Measurements from ENCODE around the gene DDX10. TPM values are rescaled to one million over a fixed set of nuclear protein-coding genes. Genes with fewer than 3 reads are reported as not detected.

DDX10 gene
- total and polyA plus RNA-seq, 2 experiments from 2014 or later = 32.4 to 37.8 TPM

GRCh38 chr11:108680271-108680670 lies 15.4 kb downstream of the DDX10 start:
- ATAC-seq (no peak), DNase-seq (ENCODE audit: low spot score) (no peak)
- Mint-ChIP-seq H3K27ac (no peak overlapping the region), H3K27me3 (ENCODE audit: insufficient read depth, low read depth, poor library complexity) (no peaks in the 10 kb centered on the region), H3K4me3 (no peak overlapping the region), H3K4me1 (no peaks in the 10 kb centered on the region), H3K9me3 (peaks cover under 1% of the 10 kb centered on the region; the same call in 1 of the 3 replicates), H3K36me3 (ENCODE audit: low read depth) (peaks cover 50% of the 10 kb centered on the region)
- Histone ChIP-seq H3K79me2 (replicated peaks; ENCODE audit: insufficient read depth) (peaks cover 13% of the 10 kb centered on the region), H3K9me2 (ENCODE audit: insufficient read depth) (no peaks in the 10 kb centered on the region), H2AFZ (no peak overlapping the region), H3K36me3 (ENCODE audit: insufficient read depth) (peaks cover 33% of the 10 kb centered on the region), H3F3A (replicated peaks; ENCODE audit: low read depth) (no peaks in the 10 kb centered on the region), H3K4me3 (no peak overlapping the region), H3K4me1 (ENCODE audit: insufficient read depth) (no peaks in the 10 kb centered on the region), H3K4me2 (no peak overlapping the region), H3K27me3 (ENCODE audit: insufficient read depth) (no peaks in the 10 kb centered on the region), H4K20me1 (replicated peaks; ENCODE audit: insufficient read depth) (no peaks in the 10 kb centered on the region), H3K27ac (ENCODE audit: low read depth) (no peak overlapping the region)
- TF ChIP-seq ZNF331 (CRISPR knock-in tag; IDR thresholded peaks at IDR 0.05; ENCODE audit: low read depth) (no peak), JUNB (IDR thresholded peaks at IDR 0.05; ENCODE audit: unreplicated experiment) (no peak), EZH2 (IDR thresholded peaks at IDR 0.05; ENCODE audit: low read depth, unreplicated experiment) (no peak), STAT1 (IDR thresholded peaks at IDR 0.05; ENCODE audit: unreplicated experiment) (no peak), NANOG (IDR thresholded peaks at IDR 0.05; ENCODE audit: borderline replicate concordance) (no peak)
- TF ChIP-seq, protein P1, sequence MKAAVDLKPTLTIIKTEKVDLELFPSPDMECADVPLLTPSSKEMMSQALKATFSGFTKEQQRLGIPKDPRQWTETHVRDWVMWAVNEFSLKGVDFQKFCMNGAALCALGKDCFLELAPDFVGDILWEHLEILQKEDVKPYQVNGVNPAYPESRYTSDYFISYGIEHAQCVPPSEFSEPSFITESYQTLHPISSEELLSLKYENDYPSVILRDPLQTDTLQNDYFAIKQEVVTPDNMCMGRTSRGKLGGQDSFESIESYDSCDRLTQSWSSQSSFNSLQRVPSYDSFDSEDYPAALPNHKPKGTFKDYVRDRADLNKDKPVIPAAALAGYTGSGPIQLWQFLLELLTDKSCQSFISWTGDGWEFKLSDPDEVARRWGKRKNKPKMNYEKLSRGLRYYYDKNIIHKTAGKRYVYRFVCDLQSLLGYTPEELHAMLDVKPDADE (IDR thresholded peaks at IDR 0.05) = no peak
- TF ChIP-seq, protein P2, sequence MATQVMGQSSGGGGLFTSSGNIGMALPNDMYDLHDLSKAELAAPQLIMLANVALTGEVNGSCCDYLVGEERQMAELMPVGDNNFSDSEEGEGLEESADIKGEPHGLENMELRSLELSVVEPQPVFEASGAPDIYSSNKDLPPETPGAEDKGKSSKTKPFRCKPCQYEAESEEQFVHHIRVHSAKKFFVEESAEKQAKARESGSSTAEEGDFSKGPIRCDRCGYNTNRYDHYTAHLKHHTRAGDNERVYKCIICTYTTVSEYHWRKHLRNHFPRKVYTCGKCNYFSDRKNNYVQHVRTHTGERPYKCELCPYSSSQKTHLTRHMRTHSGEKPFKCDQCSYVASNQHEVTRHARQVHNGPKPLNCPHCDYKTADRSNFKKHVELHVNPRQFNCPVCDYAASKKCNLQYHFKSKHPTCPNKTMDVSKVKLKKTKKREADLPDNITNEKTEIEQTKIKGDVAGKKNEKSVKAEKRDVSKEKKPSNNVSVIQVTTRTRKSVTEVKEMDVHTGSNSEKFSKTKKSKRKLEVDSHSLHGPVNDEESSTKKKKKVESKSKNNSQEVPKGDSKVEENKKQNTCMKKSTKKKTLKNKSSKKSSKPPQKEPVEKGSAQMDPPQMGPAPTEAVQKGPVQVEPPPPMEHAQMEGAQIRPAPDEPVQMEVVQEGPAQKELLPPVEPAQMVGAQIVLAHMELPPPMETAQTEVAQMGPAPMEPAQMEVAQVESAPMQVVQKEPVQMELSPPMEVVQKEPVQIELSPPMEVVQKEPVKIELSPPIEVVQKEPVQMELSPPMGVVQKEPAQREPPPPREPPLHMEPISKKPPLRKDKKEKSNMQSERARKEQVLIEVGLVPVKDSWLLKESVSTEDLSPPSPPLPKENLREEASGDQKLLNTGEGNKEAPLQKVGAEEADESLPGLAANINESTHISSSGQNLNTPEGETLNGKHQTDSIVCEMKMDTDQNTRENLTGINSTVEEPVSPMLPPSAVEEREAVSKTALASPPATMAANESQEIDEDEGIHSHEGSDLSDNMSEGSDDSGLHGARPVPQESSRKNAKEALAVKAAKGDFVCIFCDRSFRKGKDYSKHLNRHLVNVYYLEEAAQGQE (IDR thresholded peaks at IDR 0.05; ENCODE audit: unreplicated experiment) = no peak

GRCh38 chr11:108685419-108686130 lies 20.7 kb downstream of the DDX10 start:
- no peak for DNase-seq (ENCODE audit: low spot score)
- no peak overlapping the region for H3K4me2 ChIP-seq
- H3K27me3 ChIP-seq (ENCODE audit: insufficient read depth) = no peaks in the 10 kb centered on the region
- no peaks in the 10 kb centered on the region for H3F3A ChIP-seq (replicated peaks; ENCODE audit: low read depth)
- Mint-ChIP-seq H3K27me3 (ENCODE audit: insufficient read depth, low read depth, poor library complexity) (no peaks in the 10 kb centered on the region), H3K4me1 (peaks cover 6% of the 10 kb centered on the region), H3K4me3 (no peak overlapping the region), H3K9me3 (peaks cover 17% of the 10 kb centered on the region), H3K36me3 (ENCODE audit: low read depth) (peaks cover 57% of the 10 kb centered on the region), H3K27ac (no peak overlapping the region)
- H3K27ac ChIP-seq (ENCODE audit: low read depth) = no peak overlapping the region
- peaks cover 25% of the 10 kb centered on the region for H3K79me2 ChIP-seq (replicated peaks; ENCODE audit: insufficient read depth)
- no peaks in the 10 kb centered on the region for H4K20me1 ChIP-seq (replicated peaks; ENCODE audit: insufficient read depth)
- H3K4me3 ChIP-seq = no peak overlapping the region
- H3K36me3 ChIP-seq (ENCODE audit: insufficient read depth) = peaks cover 19% of the 10 kb centered on the region
- no peaks in the 10 kb centered on the region; the same call in 1 of the 2 replicates for H3K9me2 ChIP-seq (ENCODE audit: insufficient read depth)
- no peak overlapping the region for H2AFZ ChIP-seq
- no peaks in the 10 kb centered on the region for H3K4me1 ChIP-seq (ENCODE audit: insufficient read depth)
- ATAC-seq = no peak
- TF ChIP-seq JUNB (IDR thresholded peaks at IDR 0.05; ENCODE audit: unreplicated experiment) (no peak), ZNF331 (CRISPR knock-in tag; IDR thresholded peaks at IDR 0.05; ENCODE audit: low read depth) (no peak), EZH2 (IDR thresholded peaks at IDR 0.05; ENCODE audit: low read depth, unreplicated experiment) (no peak), CREB1 (CRISPR knock-in tag; IDR thresholded peaks at IDR 0.05; ENCODE audit: low read depth) (no peak), STAT1 (IDR thresholded peaks at IDR 0.05; ENCODE audit: unreplicated experiment) (no peak), NANOG (IDR thresholded peaks at IDR 0.05; ENCODE audit: borderline replicate concordance) (no peak), EZH2phosphoT487 (IDR thresholded peaks at IDR 0.05; ENCODE audit: unreplicated experiment) (no peak), POLR2AphosphoS5 (IDR thresholded peaks at IDR 0.05; ENCODE audit: low read depth) (no peak), ZNF114 (CRISPR knock-in tag; IDR thresholded peaks at IDR 0.05) (no peak)
- TF ChIP-seq, protein P3, sequence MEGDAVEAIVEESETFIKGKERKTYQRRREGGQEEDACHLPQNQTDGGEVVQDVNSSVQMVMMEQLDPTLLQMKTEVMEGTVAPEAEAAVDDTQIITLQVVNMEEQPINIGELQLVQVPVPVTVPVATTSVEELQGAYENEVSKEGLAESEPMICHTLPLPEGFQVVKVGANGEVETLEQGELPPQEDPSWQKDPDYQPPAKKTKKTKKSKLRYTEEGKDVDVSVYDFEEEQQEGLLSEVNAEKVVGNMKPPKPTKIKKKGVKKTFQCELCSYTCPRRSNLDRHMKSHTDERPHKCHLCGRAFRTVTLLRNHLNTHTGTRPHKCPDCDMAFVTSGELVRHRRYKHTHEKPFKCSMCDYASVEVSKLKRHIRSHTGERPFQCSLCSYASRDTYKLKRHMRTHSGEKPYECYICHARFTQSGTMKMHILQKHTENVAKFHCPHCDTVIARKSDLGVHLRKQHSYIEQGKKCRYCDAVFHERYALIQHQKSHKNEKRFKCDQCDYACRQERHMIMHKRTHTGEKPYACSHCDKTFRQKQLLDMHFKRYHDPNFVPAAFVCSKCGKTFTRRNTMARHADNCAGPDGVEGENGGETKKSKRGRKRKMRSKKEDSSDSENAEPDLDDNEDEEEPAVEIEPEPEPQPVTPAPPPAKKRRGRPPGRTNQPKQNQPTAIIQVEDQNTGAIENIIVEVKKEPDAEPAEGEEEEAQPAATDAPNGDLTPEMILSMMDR (conservative IDR thresholded peaks at IDR 0.05; ENCODE audit: low read depth in 2 of 2) = no peak
- TF ChIP-seq, protein P2 (IDR thresholded peaks at IDR 0.05; ENCODE audit: unreplicated experiment) = no peak
